PC-9 (cell line): ENCODE results near the gene KCTD7. TPM values are rescaled to one million over a fixed set of nuclear protein-coding genes. Genes with fewer than 3 reads are reported as not detected.
"Not testable (repeated sequence)": the region's sequence is repeated elsewhere in the genome, so short reads cannot be mapped to it uniquely, and the experiment has no call there.

ENCODE experiments used
- Bru-seq: library from RNA; stranded (reverse); fragments of 400-500 nt; gene quantifications from one replicate; lab custom pipeline; 2021; lab: Mats Ljungman, UMichigan
- BruChase-seq, 2 experiments: library from RNA; stranded (reverse); fragments of 400-500 nt; gene quantifications; one replicate each; lab custom pipeline; 2021; lab: Mats Ljungman, UMichigan
- BruUV-seq: library from RNA; stranded (reverse); fragments of 400-500 nt; replicated peaks from 2 replicates; lab custom pipeline; 2021; lab: Mats Ljungman, UMichigan
- CTCF ChIA-PET: fragments of 300-600 bp; sonication (Branson Sonifier 250); formaldehyde crosslinking; loops from one replicate; lab custom pipeline; 2022; ENCODE audit warnings: antibody characterized with exemption; lab: Charles Lee
- POLR2A ChIA-PET: fragments of 300-600 bp; sonication (Branson Sonifier 250); formaldehyde crosslinking; loops from one replicate; lab custom pipeline; 2022; ENCODE audit warnings: antibody characterized with exemption; ENCODE audit not compliant: unreplicated experiment; lab: Charles Lee
- DNase-seq, 2 experiments: peaks; one replicate each; pipeline versions ENCODE4 v3.0.0 to v3.0.0-alpha.2; 2015 to 2022; ENCODE audit warnings: mixed read lengths in 1 of 2
- H2AFZ ChIP-seq: fragments of 200-600 bp; sonication (generic); 2 replicates; pipeline ENCODE4 v1.8.1; 2017; ENCODE audit warnings: antibody characterized with exemption
- H3F3A ChIP-seq: fragments of 200-600 bp; sonication (generic); 2 replicates; pipeline ENCODE4 v1.8.1; 2017; ENCODE audit warnings: antibody characterized with exemption, mild to moderate bottlenecking, low read depth; ENCODE audit not compliant: insufficient read depth
- H3K27ac ChIP-seq: fragments of 200-600 bp; sonication (generic); 2 replicates; pipeline ENCODE4 v1.6.1; 2016; ENCODE audit warnings: mixed run types
- H3K27me3 ChIP-seq: fragments of 200-600 bp; sonication (generic); 2 replicates; pipeline ENCODE4 v1.6.1; 2016; ENCODE audit warnings: low read depth, mixed run types; ENCODE audit not compliant: insufficient read depth
- H3K36me3 ChIP-seq: fragments of 200-600 bp; sonication (generic); 2 replicates; pipeline ENCODE4 v1.6.1; 2016; ENCODE audit warnings: low read depth, mixed run types
- H3K4me1 ChIP-seq: fragments of 200-600 bp; sonication (generic); replicated peaks from 2 replicates; pipeline ENCODE4 v1.6.1; 2016; ENCODE audit warnings: mixed run types; ENCODE audit not compliant: insufficient read depth
- H3K4me2 ChIP-seq: fragments of 200-600 bp; sonication (generic); 2 replicates; pipeline ENCODE4 v1.6.1; 2017; ENCODE audit warnings: mixed run types
- H3K4me3 ChIP-seq: fragments of 200-600 bp; sonication (generic); 2 replicates; pipeline ENCODE4 v1.6.1; 2016; ENCODE audit warnings: mixed run types
- H3K79me2 ChIP-seq: fragments of 200-600 bp; sonication (generic); 2 replicates; pipeline ENCODE4 v1.6.1; 2017; ENCODE audit warnings: low read depth, mixed run types
- H3K9me2 ChIP-seq: fragments of 200-600 bp; sonication (generic); 2 replicates; pipeline ENCODE4 v1.8.1; 2017; ENCODE audit warnings: mild to moderate bottlenecking; ENCODE audit not compliant: insufficient read depth
- H3K9me3 ChIP-seq: fragments of 200-600 bp; sonication (generic); 2 replicates; pipeline ENCODE4 v1.8.1; 2016; ENCODE audit warnings: low read depth; ENCODE audit not compliant: insufficient read depth
- H4K20me1 ChIP-seq: fragments of 200-600 bp; sonication (generic); 2 replicates; pipeline ENCODE4 v1.8.1; 2017; ENCODE audit not compliant: insufficient read depth
- EZH2 ChIP-seq: fragments of 200-600 bp; sonication (generic); IDR thresholded peaks from 2 replicates; pipeline ENCODE4 v1.8.0; 2017; ENCODE audit warnings: antibody characterized with exemption, low read depth
- intact Hi-C: fragments of 100-400 bp; cut with micrococcal nuclease; formaldehyde crosslinking; loops from one replicate; pipeline ENCODE4 v1.10.0; 2022; ENCODE audit not compliant: unreplicated experiment
- long read RNA-seq: library from polyadenylated mRNA; stranded (forward); transcript quantifications from one replicate; pipeline ENCODE4 v2.0.0, GENCODE V29; 2022
- total RNA-seq: library from RNA; stranded (reverse); gene quantifications from 2 replicates; pipeline ENCODE4 v1.2.3, GENCODE V29; 2021
- TF ChIP-seq, protein P1 (sequence below): fragments of 200-600 bp; sonication (generic); conservative IDR thresholded peaks from 2 replicates; pipeline ENCODE4 v1.6.1; 2017; ENCODE audit warnings: mixed run types, antibody characterized with exemption, mild to moderate bottlenecking, moderate library complexity

KCTD7 gene
- total RNA-seq (7.1 and 9.8 TPM in 2 replicates), Bru-seq, nascent RNA (percentile 52 among the genes with signal in this experiment), BruChase-seq, experiment 1, labeled RNA remaining after a 2-hour chase (percentile 77 among the genes with signal in this experiment), BruChase-seq, experiment 2, labeled RNA remaining after a 6-hour chase (percentile 59 among the genes with signal in this experiment)
- long read RNA-seq, partial matches to known transcripts = 3 of 4 reads
- long read RNA-seq, other reads (novel, unspliced or antisense) = 0 of 4 reads

DNA sequence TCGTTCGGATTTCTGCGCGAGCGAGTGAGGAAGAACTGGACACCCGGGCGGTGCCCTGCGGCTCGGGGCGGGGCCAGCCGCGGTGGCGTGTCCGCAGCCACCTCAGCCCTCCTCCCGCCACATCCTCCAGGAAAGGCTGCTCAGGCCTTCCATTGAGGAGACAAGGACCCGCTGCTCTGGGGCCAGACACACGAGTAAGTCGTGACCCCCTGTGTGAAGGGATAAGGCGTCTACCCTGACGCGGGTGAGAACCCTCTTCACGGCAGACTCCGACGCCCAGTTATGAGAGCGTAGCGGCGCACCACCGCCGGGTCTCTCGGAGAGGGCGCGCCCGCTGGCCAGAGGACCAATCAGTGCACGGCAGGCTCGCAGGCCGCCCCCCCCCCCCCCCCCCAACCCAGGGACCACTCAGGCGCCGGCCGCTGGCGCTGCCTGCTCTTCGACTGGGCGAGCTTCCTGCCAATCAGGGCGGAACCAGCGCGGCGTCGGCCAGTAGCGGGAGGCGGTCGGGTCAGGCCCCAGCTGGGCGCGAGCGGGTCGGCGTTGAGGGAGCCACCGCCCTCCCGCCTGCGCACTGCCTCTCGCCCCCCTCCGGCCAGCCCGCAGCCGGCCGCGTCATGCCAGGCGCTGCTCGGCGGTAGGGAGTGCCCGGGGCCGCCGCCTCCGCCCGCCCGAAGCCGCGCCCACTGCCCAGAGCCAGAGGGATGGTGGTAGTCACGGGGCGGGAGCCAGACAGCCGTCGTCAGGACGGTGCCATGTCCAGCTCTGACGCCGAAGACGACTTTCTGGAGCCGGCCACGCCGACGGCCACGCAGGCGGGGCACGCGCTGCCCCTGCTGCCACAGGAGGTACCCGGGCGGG lies at the start of gene KCTD7:
KCTD7 (plus strand) TSS at position 521 of the 861 bp plus-strand sequence; CDS start at position 705, 184 bp downstream.
- H4K20me1 ChIP-seq = no peaks in the 10 kb centered on the region
- POLR2A ChIA-PET = interaction anchor here (0.6 to 1.0 kb wide), 5 partner anchors 25 to 367 kb away, joined by 5 to 16 read pairs (median 6); partner anchors contain the start of gene SBDS
- peak within 1 kb of the TSS; percentile 97 for H3K4me2 ChIP-seq
- no peaks in the 10 kb centered on the region for H3K9me3 ChIP-seq
- DNase-seq = peak; percentile 88 to 99
- peaks cover 3% of the 10 kb centered on the region; the same call in 1 of the 2 replicates for H3K4me1 ChIP-seq
- TF ChIP-seq, protein P1, sequence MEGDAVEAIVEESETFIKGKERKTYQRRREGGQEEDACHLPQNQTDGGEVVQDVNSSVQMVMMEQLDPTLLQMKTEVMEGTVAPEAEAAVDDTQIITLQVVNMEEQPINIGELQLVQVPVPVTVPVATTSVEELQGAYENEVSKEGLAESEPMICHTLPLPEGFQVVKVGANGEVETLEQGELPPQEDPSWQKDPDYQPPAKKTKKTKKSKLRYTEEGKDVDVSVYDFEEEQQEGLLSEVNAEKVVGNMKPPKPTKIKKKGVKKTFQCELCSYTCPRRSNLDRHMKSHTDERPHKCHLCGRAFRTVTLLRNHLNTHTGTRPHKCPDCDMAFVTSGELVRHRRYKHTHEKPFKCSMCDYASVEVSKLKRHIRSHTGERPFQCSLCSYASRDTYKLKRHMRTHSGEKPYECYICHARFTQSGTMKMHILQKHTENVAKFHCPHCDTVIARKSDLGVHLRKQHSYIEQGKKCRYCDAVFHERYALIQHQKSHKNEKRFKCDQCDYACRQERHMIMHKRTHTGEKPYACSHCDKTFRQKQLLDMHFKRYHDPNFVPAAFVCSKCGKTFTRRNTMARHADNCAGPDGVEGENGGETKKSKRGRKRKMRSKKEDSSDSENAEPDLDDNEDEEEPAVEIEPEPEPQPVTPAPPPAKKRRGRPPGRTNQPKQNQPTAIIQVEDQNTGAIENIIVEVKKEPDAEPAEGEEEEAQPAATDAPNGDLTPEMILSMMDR = no peak
- TF ChIP-seq EZH2 = no peak
- BruUV-seq = no TSS peak
- intact Hi-C loops = loop anchor here (1.0 to 5.0 kb wide), 2 partner anchors 26 to 36 kb away; no protein-coding TSS in a partner anchor
- H3K27me3 ChIP-seq = no peaks in the 10 kb centered on the region
- no peaks in the 10 kb centered on the region for H3K36me3 ChIP-seq
- H3K4me3 ChIP-seq = peak within 1 kb of the TSS; percentile 91
- peak within 1 kb of the TSS; percentile 30 for H3K27ac ChIP-seq
- no peaks in the 10 kb centered on the region for H3K79me2 ChIP-seq
- H2AFZ ChIP-seq = peak within 1 kb of the TSS; percentile 89
- H3F3A ChIP-seq = peaks cover 5% of the 10 kb centered on the region; the same call in 1 of the 2 replicates
- H3K9me2 ChIP-seq = no peaks in the 10 kb centered on the region
- CTCF ChIA-PET = no interaction called here

DNA sequence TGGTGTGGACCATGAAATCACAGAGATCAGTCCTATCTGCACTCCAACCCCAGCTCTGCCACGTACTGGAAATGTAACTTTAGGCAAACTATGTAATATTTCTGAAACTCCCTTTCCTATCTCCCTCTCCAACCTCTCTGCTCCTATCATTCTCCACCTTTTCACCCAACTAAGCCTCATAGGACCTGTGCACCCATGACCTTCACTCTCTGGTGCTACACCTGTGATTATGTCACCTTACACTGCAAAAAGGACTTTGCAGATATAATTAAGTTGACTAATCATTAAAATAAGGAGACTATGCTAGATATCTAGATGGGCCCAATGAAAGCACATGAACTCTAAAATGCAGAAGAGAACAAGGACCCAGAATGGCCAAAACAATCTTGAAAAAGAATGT lies 48.3 kb upstream of the KCTD7 start:
- DNase-seq, H3K4me1 ChIP-seq, H3K4me2 ChIP-seq, CTCF ChIA-PET, H3K27ac ChIP-seq, H2AFZ ChIP-seq, H3K9me2 ChIP-seq, H3F3A ChIP-seq, intact Hi-C loops, H3K4me3 ChIP-seq, H3K27me3 ChIP-seq, BruUV-seq, H3K9me3 ChIP-seq: not testable (repeated sequence)
- peaks cover 30% of the 10 kb centered on the region for H4K20me1 ChIP-seq
- POLR2A ChIA-PET = interaction anchor here (0.7 kb wide), 1 partner anchor 15 kb away, joined by 4 read pairs; no protein-coding TSS in a partner anchor
- H3K79me2 ChIP-seq = peaks cover 80% of the 10 kb centered on the region
- H3K36me3 ChIP-seq = peaks cover 15% of the 10 kb centered on the region

- H3K4me3 ChIP-seq, H3K4me2 ChIP-seq, H3K4me1 ChIP-seq, H3K27ac ChIP-seq, intact Hi-C loops, H3F3A ChIP-seq, BruUV-seq, H3K9me2 ChIP-seq, H3K36me3 ChIP-seq, DNase-seq, CTCF ChIA-PET, H3K27me3 ChIP-seq, H3K9me3 ChIP-seq, H2AFZ ChIP-seq: not testable (repeated sequence)
- Histone ChIP-seq H3K79me2 (peaks cover 87% of the 10 kb centered on the region), H4K20me1 (peaks cover 16% of the 10 kb centered on the region)
- POLR2A ChIA-PET = interaction anchor here (0.6 kb wide), 1 partner anchor 413 kb away, joined by 3 read pairs; the partner anchor contains the start of gene SBDS
Measured at GRCh38 chr7:66582816-66583489, 45.7 kb upstream of the KCTD7 start.
